NT2/D1 (cell line): ENCODE data around the gene CEP72.
"Not testable (repeated sequence)": the region's sequence is repeated elsewhere in the genome, so short reads cannot be mapped to it uniquely, and the experiment has no call there.

Experiments
- DNase-seq: peaks from one replicate; pipeline ENCODE4 v3.0.0-alpha.2; 2011; ENCODE audit warnings: low read depth, low spot score
- H3K27me3 ChIP-seq: 2 replicates; pipeline ENCODE4 v1.6.0; 2011; ENCODE audit warnings: mild to moderate bottlenecking; ENCODE audit not compliant: insufficient read length, insufficient read depth
- H3K36me3 ChIP-seq: 2 replicates; pipeline ENCODE4 v1.6.1; 2011; ENCODE audit warnings: mild to moderate bottlenecking, low read length, mixed read lengths; ENCODE audit not compliant: insufficient read depth, insufficient read length
- H3K4me1 ChIP-seq: 2 replicates; pipeline ENCODE4 v1.5.1; 2011; ENCODE audit not compliant: insufficient read depth, insufficient read length
- H3K4me3 ChIP-seq: 2 replicates; pipeline ENCODE4 v1.5.1; 2011; ENCODE audit warnings: low read depth; ENCODE audit not compliant: insufficient read length
- H3K9ac ChIP-seq: 2 replicates; pipeline ENCODE4 v1.6.0; 2011; ENCODE audit warnings: low read depth; ENCODE audit not compliant: insufficient read length
- H3K9me3 ChIP-seq: 2 replicates; pipeline ENCODE4 v1.5.1; 2011; ENCODE audit warnings: mild to moderate bottlenecking, low read length; ENCODE audit not compliant: insufficient read depth
- SUZ12 ChIP-seq: IDR thresholded peaks from 2 replicates; pipeline ENCODE4 v1.6.1; 2011; ENCODE audit not compliant: insufficient read length, insufficient read depth; ENCODE audit errors: extremely low read depth
- YY1 ChIP-seq: IDR thresholded peaks from 2 replicates; pipeline ENCODE4 v1.6.1; 2011; ENCODE audit not compliant: insufficient read length, insufficient read depth
- ZNF274 ChIP-seq: IDR thresholded peaks from 2 replicates; pipeline ENCODE4 v1.6.1; 2011; ENCODE audit warnings: mild to moderate bottlenecking, low read depth, low read length

The CEP72 gene

DNA sequence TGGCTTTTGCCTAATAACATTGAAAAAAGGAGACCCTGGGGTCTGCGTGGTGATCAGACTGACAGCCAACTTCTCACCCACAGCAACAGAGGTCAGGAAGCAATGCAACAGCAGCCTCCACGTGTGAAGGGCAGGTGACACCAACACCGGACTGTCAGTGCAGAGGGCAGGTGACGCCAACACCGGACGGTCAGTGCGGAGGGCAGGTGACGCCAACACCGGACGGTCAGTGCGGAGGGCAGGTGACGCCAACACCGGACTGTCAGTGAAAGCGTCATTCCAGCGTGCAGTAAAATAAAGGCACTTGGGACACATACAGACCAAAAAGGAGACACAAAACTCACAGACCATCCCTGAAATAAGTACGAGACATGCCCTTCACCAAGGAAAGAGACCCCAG lies 37.2 kb upstream of the CEP72 start:
- DNase-seq: no peak
- no peaks in the 10 kb centered on the region for H3K27me3 ChIP-seq
- TF ChIP-seq YY1 (no peak), ZNF274 (no peak), SUZ12 (no peak)

DNA sequence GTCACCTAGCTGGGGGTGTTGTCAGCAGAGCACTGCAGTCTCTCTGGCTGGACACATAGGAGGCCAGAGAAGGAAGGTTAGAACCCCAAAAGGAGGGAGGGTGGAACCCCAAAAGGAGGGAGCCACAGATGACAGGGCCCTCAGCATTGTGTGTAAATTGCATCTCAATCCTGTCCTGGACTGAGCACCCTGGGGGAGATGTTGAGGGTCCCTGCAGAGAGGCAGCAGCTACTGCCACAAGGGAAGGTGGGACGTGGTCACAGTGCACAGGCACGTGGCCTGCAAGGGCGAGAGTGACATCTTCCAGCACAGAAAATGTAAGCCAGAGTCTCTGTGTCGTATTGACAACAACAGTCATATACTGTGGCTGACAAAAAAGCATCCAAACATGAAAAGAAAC lies 36.5 kb upstream of the CEP72 start:
- Histone ChIP-seq H3K27me3 (no peaks in the 10 kb centered on the region), H3K4me1 (peaks cover 7% of the 10 kb centered on the region), H3K36me3 (no peaks in the 10 kb centered on the region), H3K4me3 (no peak overlapping the region), H3K9me3 (peaks cover 10% of the 10 kb centered on the region; the same call in 1 of the 2 replicates), H3K9ac (no peak overlapping the region)
- no peak for DNase-seq
- no peak for TF ChIP-seq YY1
- TF ChIP-seq ZNF274: no peak
- no peak for TF ChIP-seq SUZ12

More for the DNA sequence above, 37.2 kb upstream of the CEP72 start:
- Histone ChIP-seq H3K4me1 (peaks cover 9% of the 10 kb centered on the region), H3K4me3 (no peak overlapping the region), H3K9ac (no peak overlapping the region), H3K36me3 (no peaks in the 10 kb centered on the region), H3K9me3 (peaks cover 10% of the 10 kb centered on the region; the same call in 1 of the 2 replicates)

DNA sequence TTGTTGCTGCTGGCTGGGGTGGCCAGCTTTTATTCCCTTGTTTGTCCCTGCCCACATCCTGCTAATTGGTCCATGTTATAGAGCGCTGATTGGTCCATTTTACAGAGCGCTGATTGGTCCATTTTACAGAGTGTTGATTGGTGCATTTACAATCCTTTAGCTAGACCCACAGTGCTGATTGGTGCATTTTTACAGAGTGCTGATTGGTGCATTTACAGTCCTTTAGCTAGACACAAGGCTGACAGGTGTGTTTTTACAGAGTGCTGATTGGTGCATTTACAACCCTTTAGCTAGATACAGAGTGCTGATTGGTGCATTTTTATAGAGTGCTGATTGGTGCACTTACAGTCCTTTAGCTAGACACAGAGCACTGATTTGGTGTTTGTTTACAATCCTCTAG lies 34.9 kb upstream of the CEP72 start:
- H3K4me3 ChIP-seq, H3K36me3 ChIP-seq, H3K4me1 ChIP-seq, H3K27me3 ChIP-seq, DNase-seq, H3K9ac ChIP-seq: not testable (repeated sequence)
- peaks cover 13% of the 10 kb centered on the region; the same call in 1 of the 2 replicates for H3K9me3 ChIP-seq

DNA sequence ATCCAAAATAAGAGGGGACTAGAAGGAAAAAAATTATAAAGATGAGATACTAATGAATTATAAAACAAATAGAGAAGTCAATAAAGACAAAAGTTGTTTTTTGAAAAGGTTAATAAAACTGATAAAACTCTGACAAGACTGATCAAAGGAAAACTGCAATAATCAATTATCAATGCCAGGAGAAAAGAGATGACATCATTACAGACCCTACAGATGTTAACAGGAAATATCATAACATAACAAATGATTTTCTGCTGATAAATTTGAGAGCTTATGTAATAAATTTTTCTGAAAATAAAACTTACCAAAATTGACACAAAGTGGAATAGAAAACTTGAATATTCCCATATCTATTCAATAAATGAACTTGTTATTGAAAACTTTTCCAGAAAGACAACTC lies 34.3 kb upstream of the CEP72 start:
- TF ChIP-seq YY1 (no peak), SUZ12 (no peak), ZNF274 (no peak)
- no peak for DNase-seq
- no peaks in the 10 kb centered on the region for H3K27me3 ChIP-seq

DNA sequence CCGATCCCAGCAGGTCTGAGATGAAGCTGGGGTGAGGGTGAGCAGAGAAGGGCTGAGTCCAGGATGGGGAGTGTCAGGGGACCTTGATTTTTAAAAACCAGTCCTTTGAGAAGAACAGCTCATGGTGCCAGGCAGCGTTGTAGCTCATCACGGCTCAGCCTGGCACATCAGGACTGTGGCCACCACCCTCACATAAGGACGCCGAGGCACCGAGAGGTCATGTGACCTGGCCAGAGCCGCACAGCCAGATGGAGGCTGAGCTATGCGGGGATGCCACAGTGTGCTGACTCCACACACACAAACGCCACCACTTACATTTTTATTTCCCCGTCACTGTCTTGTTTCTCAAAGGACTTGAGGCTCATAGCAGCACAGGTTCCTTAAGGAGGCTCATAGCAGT lies 32.9 kb upstream of the CEP72 start:
- Histone ChIP-seq H3K27me3 (no peaks in the 10 kb centered on the region), H3K4me3 (no peak overlapping the region), H3K36me3 (no peaks in the 10 kb centered on the region), H3K9ac (no peak overlapping the region), H3K4me1 (no peaks in the 10 kb centered on the region), H3K9me3 (peaks cover 21% of the 10 kb centered on the region; the same call in 1 of the 2 replicates)
- no peak for TF ChIP-seq SUZ12
- no peak for TF ChIP-seq YY1
- TF ChIP-seq ZNF274: no peak
- no peak for DNase-seq

More for the DNA sequence above, 34.3 kb upstream of the CEP72 start:
- no peak overlapping the region for H3K4me3 ChIP-seq
- H3K9me3 ChIP-seq: peaks cover 19% of the 10 kb centered on the region; the same call in 1 of the 2 replicates
- no peak overlapping the region for H3K9ac ChIP-seq
- no peaks in the 10 kb centered on the region for H3K36me3 ChIP-seq
- H3K4me1 ChIP-seq: peaks cover 3% of the 10 kb centered on the region

DNA sequence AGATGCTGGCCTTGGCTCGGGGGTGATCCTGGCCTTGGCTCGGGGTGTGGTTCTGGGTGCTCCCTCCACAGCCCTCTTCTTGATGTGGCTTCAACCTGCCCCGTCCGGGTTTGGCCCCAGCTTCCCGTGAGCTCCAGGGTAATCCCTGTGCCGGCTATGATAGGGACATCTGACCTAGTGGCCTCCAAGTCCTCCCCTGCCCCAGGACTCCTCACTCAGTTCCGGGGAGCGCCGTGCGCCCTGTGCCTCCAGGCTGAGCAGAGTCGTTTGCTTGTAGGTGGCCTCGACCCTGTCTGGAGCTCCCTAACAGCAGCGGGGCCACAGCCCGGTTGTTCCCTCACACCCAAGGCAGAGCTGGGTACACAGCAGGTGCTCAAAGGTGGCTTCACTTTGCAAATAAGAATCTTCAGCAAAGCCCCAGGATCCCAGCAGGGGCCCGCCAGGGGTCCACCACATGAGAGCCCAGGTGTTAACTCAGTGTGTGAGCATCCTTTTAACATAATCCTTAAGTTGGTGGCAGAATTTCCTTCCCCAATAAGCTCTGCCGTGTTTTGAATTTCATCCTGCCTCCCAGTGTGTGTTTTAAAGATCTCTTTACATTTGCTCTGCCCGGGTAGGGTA lies 32.3 kb upstream of the CEP72 start:
- Histone ChIP-seq H3K4me3 (no peak overlapping the region), H3K36me3 (no peaks in the 10 kb centered on the region), H3K4me1 (no peaks in the 10 kb centered on the region), H3K9ac (no peak overlapping the region), H3K27me3 (no peaks in the 10 kb centered on the region), H3K9me3 (peaks cover 21% of the 10 kb centered on the region; the same call in 1 of the 2 replicates)
- no peak for DNase-seq
- TF ChIP-seq YY1 (no peak), SUZ12 (no peak)

DNA sequence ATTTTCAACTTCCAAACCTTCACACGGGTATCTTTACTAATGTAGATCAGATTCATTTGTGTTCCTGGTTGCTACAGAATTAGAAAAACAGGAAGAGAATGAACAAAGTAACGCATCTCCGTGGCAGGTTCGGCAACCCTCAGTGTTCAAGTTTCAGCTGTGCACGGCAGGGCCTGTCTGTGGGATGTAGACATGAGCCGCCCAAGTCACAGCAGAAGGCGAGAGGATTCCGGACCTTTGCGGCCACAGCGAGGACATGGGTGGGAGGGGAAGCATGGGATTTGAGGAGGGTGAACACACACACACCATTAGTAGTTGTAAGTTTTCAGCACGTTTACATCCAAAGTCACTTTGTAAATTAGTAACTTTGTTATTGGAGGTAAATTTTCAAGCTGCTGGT lies 31.7 kb upstream of the CEP72 start:
- H3K27me3 ChIP-seq: no peaks in the 10 kb centered on the region
- H3K9me3 ChIP-seq: peaks cover 21% of the 10 kb centered on the region; the same call in 1 of the 2 replicates
- TF ChIP-seq YY1: no peak
- TF ChIP-seq SUZ12: no peak
- no peak for TF ChIP-seq ZNF274

More for the DNA sequence above, 31.7 kb upstream of the CEP72 start:
- no peak overlapping the region for H3K4me3 ChIP-seq
- H3K9ac ChIP-seq: no peak overlapping the region
- no peaks in the 10 kb centered on the region for H3K4me1 ChIP-seq
- H3K36me3 ChIP-seq: no peaks in the 10 kb centered on the region
- no peak for DNase-seq
